Activated T-cell treated with anti-CD3 and anti-CD28 coated beads, Interleukin-2, amount 50 U/mL, for 72 hours (primary cell): ENCODE data around the gene XYLT1. TPM values are rescaled to one million over a fixed set of nuclear protein-coding genes. Genes with fewer than 3 reads are reported as not detected.

Source experiments
- ATAC-seq, 2 donors: fragments of 150-1000 bp; cut with Tn5 transposase; replicated peaks in 1 of 2; 2 replicates each; pipeline ENCODE4 v1.10.0; 2021; ENCODE audit warnings: moderate library complexity in 2 of 2, mild to moderate bottlenecking in 1 of 2
- DNase-seq, 2 donors: peaks; one replicate each; pipeline ENCODE4 v3.0.0; 2021 to 2022; ENCODE audit warnings: mixed read lengths in 1 of 2
- H3K27ac Mint-ChIP-seq: one replicate; pipeline ENCODE4 v1.8.0; 2022; ENCODE audit warnings: mild to moderate bottlenecking, moderate library complexity, mixed read lengths
- H3K27me3 Mint-ChIP-seq: one replicate; pipeline ENCODE4 v1.8.0; 2022; ENCODE audit warnings: low read depth, mixed read lengths
- H3K36me3 Mint-ChIP-seq, 2 donors: one replicate each; pipeline ENCODE4 v1.8.0; 2022; ENCODE audit warnings: mixed read lengths in 2 of 2, mild to moderate bottlenecking in 1 of 2; ENCODE audit not compliant: insufficient read depth in 2 of 2
- H3K4me1 Mint-ChIP-seq: one replicate; pipeline ENCODE4 v1.8.0; 2022; ENCODE audit warnings: low read depth, mixed read lengths
- H3K4me3 Mint-ChIP-seq, 2 donors: one replicate each; pipeline ENCODE4 v1.8.0; 2022; ENCODE audit warnings: mild to moderate bottlenecking in 2 of 2, mixed read lengths in 2 of 2, moderate library complexity in 2 of 2
- H3K9me3 Mint-ChIP-seq, 2 donors: one replicate each; pipeline ENCODE4 v1.8.0; 2022; ENCODE audit warnings: mixed read lengths in 2 of 2
- total RNA-seq, 2 donors: library from RNA; stranded (reverse); gene quantifications; one replicate each; pipeline ENCODE4 v1.2.3, GENCODE V29; 2022

XYLT1 gene
- total RNA-seq, 2 donors from 2014 or later, result 17.1 to 17.9 TPM

- no peak overlapping the region for H3K4me3 Mint-ChIP-seq
- H3K27ac Mint-ChIP-seq, result no peak overlapping the region
- ATAC-seq, result no peak
Observed at GRCh38 chr16:17392857-17393692, 77.7 kb downstream of the XYLT1 start.

GRCh38 chr16:17392127-17392856 is 78.5 kb downstream of the XYLT1 start:
- Mint-ChIP-seq H3K27ac (no peak overlapping the region), H3K4me1 (peaks cover 24% of the 10 kb centered on the region), H3K27me3 (no peaks in the 10 kb centered on the region), H3K36me3 (peaks cover 0 to 1% of the 10 kb centered on the region in 2 donors), H3K4me3 (no peak overlapping the region), H3K9me3 (no peaks in the 10 kb centered on the region)
- DNase-seq (no peak), ATAC-seq (no peak)

More at GRCh38 chr16:17392857-17393692, 77.7 kb downstream of the XYLT1 start:
- no peak for DNase-seq
- no peaks in the 10 kb centered on the region for H3K27me3 Mint-ChIP-seq
- peaks cover 0 to 1% of the 10 kb centered on the region in 2 donors for H3K36me3 Mint-ChIP-seq
- H3K4me1 Mint-ChIP-seq, result peaks cover 29% of the 10 kb centered on the region
- no peaks in the 10 kb centered on the region for H3K9me3 Mint-ChIP-seq

GRCh38 chr16:17391715-17392114 is 79.0 kb downstream of the XYLT1 start:
- ATAC-seq (no peak), DNase-seq (no peak)
- Mint-ChIP-seq H3K27ac (no peak overlapping the region), H3K36me3 (peaks cover 0 to 1% of the 10 kb centered on the region in 2 donors), H3K4me1 (peaks cover 20% of the 10 kb centered on the region), H3K27me3 (no peaks in the 10 kb centered on the region), H3K9me3 (no peaks in the 10 kb centered on the region), H3K4me3 (no peak overlapping the region)

- H3K9me3 Mint-ChIP-seq, result no peaks in the 10 kb centered on the region
- ATAC-seq (no peak), DNase-seq (no peak)
- no peaks in the 10 kb centered on the region for H3K27me3 Mint-ChIP-seq
- no peak overlapping the region for H3K4me3 Mint-ChIP-seq
- H3K36me3 Mint-ChIP-seq, result peaks cover 0 to 1% of the 10 kb centered on the region in 2 donors
- H3K27ac Mint-ChIP-seq, result no peak overlapping the region
- H3K4me1 Mint-ChIP-seq, result peaks cover 15% of the 10 kb centered on the region
Observed at GRCh38 chr16:17389384-17389783, 81.4 kb downstream of the XYLT1 start.

- Mint-ChIP-seq H3K27me3 (no peaks in the 10 kb centered on the region), H3K4me1 (peaks cover 19% of the 10 kb centered on the region), H3K9me3 (no peaks in the 10 kb centered on the region), H3K36me3 (no peaks in the 10 kb centered on the region), H3K4me3 (no peak overlapping the region), H3K27ac (no peak overlapping the region)
- no peak for ATAC-seq
- no peak for DNase-seq
Observed at GRCh38 chr16:17387256-17387655, 83.5 kb downstream of the XYLT1 start.

- Mint-ChIP-seq H3K27me3 (no peaks in the 10 kb centered on the region), H3K9me3 (no peaks in the 10 kb centered on the region), H3K27ac (no peak overlapping the region), H3K36me3 (no peaks in the 10 kb centered on the region), H3K4me3 (no peak overlapping the region), H3K4me1 (peaks cover 17% of the 10 kb centered on the region)
- no peak for DNase-seq
- ATAC-seq, result no peak
Observed at GRCh38 chr16:17386229-17386628, 84.5 kb downstream of the XYLT1 start.

- Mint-ChIP-seq H3K9me3 (no peaks in the 10 kb centered on the region), H3K4me1 (peaks cover 26% of the 10 kb centered on the region), H3K4me3 (no peak overlapping the region), H3K27ac (no peak overlapping the region), H3K27me3 (no peaks in the 10 kb centered on the region), H3K36me3 (no peaks in the 10 kb centered on the region)
- DNase-seq (no peak), ATAC-seq (no peak)
Observed at GRCh38 chr16:17384471-17384870, 86.3 kb downstream of the XYLT1 start.

- H3K27ac Mint-ChIP-seq, result peak overlapping the region; percentile 80
- no peaks in the 10 kb centered on the region for H3K9me3 Mint-ChIP-seq
- peaks cover 33% of the 10 kb centered on the region for H3K4me1 Mint-ChIP-seq
- H3K27me3 Mint-ChIP-seq, result no peaks in the 10 kb centered on the region
- peak overlapping the region; percentile 44 to 62 for H3K4me3 Mint-ChIP-seq
- peak in 1 of 2 donors; percentile 23 for ATAC-seq
- H3K36me3 Mint-ChIP-seq, result no peaks in the 10 kb centered on the region
- DNase-seq, result no peak
Observed at GRCh38 chr16:17382949-17383863, 87.6 kb downstream of the XYLT1 start.

- ATAC-seq, result no peak
Observed at GRCh38 chr16:17382514-17382913, 88.2 kb downstream of the XYLT1 start.

GRCh38 chr16:17381784-17382183 is 89.0 kb downstream of the XYLT1 start:
- Mint-ChIP-seq H3K4me3 (no peak overlapping the region), H3K27ac (no peak overlapping the region), H3K27me3 (no peaks in the 10 kb centered on the region), H3K9me3 (no peaks in the 10 kb centered on the region), H3K4me1 (peaks cover 43% of the 10 kb centered on the region), H3K36me3 (no peaks in the 10 kb centered on the region)
- ATAC-seq, result no peak
- no peak for DNase-seq

More at GRCh38 chr16:17382514-17382913, 88.2 kb downstream of the XYLT1 start:
- no peaks in the 10 kb centered on the region for H3K36me3 Mint-ChIP-seq
- peaks cover 39% of the 10 kb centered on the region for H3K4me1 Mint-ChIP-seq
- H3K27ac Mint-ChIP-seq, result no peak overlapping the region
- H3K27me3 Mint-ChIP-seq, result no peaks in the 10 kb centered on the region
- H3K4me3 Mint-ChIP-seq, result peak overlapping the region in 1 of 2 donors; percentile 62
- no peak for DNase-seq
- no peaks in the 10 kb centered on the region for H3K9me3 Mint-ChIP-seq

- DNase-seq (no peak), ATAC-seq (peak in 1 of 2 donors; percentile 33)
- Mint-ChIP-seq H3K27ac (no peak overlapping the region), H3K9me3 (no peaks in the 10 kb centered on the region), H3K27me3 (no peaks in the 10 kb centered on the region), H3K4me1 (peaks cover 43% of the 10 kb centered on the region), H3K4me3 (no peak overlapping the region), H3K36me3 (no peaks in the 10 kb centered on the region)
Observed at GRCh38 chr16:17380613-17381012, 90.1 kb downstream of the XYLT1 start.

- Mint-ChIP-seq H3K9me3 (no peaks in the 10 kb centered on the region), H3K27ac (no peak overlapping the region), H3K27me3 (no peaks in the 10 kb centered on the region), H3K36me3 (no peaks in the 10 kb centered on the region), H3K4me3 (no peak overlapping the region), H3K4me1 (peaks cover 55% of the 10 kb centered on the region)
- DNase-seq, result no peak
- ATAC-seq, result no peak
Observed at GRCh38 chr16:17379121-17379571, 91.6 kb downstream of the XYLT1 start.
